ENCODE results near the gene RPL39.

DNA sequence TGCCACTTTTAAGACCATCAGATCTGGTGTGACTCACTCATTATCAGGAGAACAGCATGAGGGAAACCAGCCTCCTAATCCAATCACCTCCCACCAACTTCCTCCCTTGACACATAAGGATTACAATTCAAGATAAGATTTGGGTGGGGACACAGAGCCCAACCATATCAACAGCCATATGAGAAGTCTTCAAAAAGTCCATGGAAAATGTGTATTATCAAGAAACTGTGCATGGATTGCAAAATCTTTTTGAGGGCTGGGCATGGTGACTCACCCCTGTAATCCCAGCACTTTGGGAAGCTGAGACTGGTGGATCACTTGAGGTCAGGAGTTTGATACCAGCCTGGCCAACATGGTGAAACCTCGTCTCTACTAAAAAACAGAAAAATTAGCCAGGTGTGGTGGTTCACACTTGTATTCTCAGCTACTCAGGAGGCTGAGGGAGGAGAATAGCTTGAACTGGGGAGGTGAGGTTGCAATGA, 17.8 kb upstream of the RPL39 start:
- TF ChIP-seq POLR2AphosphoS5 (IDR thresholded peaks at IDR 0.05; ENCODE audit: low read depth, low read length), result no peak
- no peak for TF ChIP-seq TAF1 (IDR thresholded peaks at IDR 0.05; ENCODE audit: low read depth, low read length)
- TF ChIP-seq SPI1 (IDR thresholded peaks at IDR 0.05; ENCODE audit: low read depth, low read length), result no peak
- no peak for TF ChIP-seq POLR2A (IDR thresholded peaks at IDR 0.05; ENCODE audit: low read depth, low read length)
- TF ChIP-seq PAX5 (IDR thresholded peaks at IDR 0.05; ENCODE audit: insufficient read depth, low read length, severe bottlenecking), result no peak
- no peak for TF ChIP-seq POU2F2 (IDR thresholded peaks at IDR 0.05; ENCODE audit: low read depth, low read length)

Measured in GM12891 (cell line).